Activated naive CD8-positive, alpha-beta T cell treated with anti-CD3 and anti-CD28 coated beads, Interleukin-2, amount 50 U/mL, for 24 hours (primary cell): ENCODE measurements around the gene IGSF23.
"Not testable (repeated sequence)": the region's sequence is repeated elsewhere in the genome, so short reads cannot be mapped to it uniquely, and the experiment has no call there.

ENCODE experiments used
- ATAC-seq: fragments of 150-1000 bp; cut with Tn5 transposase; one replicate; pipeline ENCODE4 v1.10.0; 2021
- DNase-seq: peaks from one replicate; pipeline ENCODE4 v3.0.0; 2021
- H3K27ac Mint-ChIP-seq: one replicate; pipeline ENCODE4 v1.8.0; 2021; ENCODE audit warnings: mild to moderate bottlenecking, mixed read lengths
- H3K27me3 Mint-ChIP-seq: one replicate; pipeline ENCODE4 v1.8.0; 2021; ENCODE audit warnings: mixed read lengths
- H3K36me3 Mint-ChIP-seq: one replicate; pipeline ENCODE4 v1.8.0; 2021; ENCODE audit warnings: low read depth, mixed read lengths
- H3K4me1 Mint-ChIP-seq: one replicate; pipeline ENCODE4 v1.8.0; 2021; ENCODE audit warnings: mixed read lengths
- H3K4me3 Mint-ChIP-seq: one replicate; pipeline ENCODE4 v1.8.0; 2021; ENCODE audit warnings: mild to moderate bottlenecking, moderate library complexity, mixed read lengths
- H3K9me3 Mint-ChIP-seq: one replicate; pipeline ENCODE4 v1.8.0; 2021; ENCODE audit warnings: mixed read lengths

Gene IGSF23

GRCh38 chr19:44579663-44580365 lies 33.5 kb upstream of the IGSF23 start:
- DNase-seq (no peak), ATAC-seq (no peak)
- Mint-ChIP-seq H3K9me3 (no peaks in the 10 kb centered on the region), H3K4me1 (no peaks in the 10 kb centered on the region), H3K36me3 (no peaks in the 10 kb centered on the region), H3K27ac (no peak overlapping the region), H3K4me3 (no peak overlapping the region), H3K27me3 (peaks cover 5% of the 10 kb centered on the region)

- H3K9me3 Mint-ChIP-seq = no peaks in the 10 kb centered on the region
- H3K36me3 Mint-ChIP-seq = no peaks in the 10 kb centered on the region
- H3K4me3 Mint-ChIP-seq = no peak overlapping the region
- no peaks in the 10 kb centered on the region for H3K4me1 Mint-ChIP-seq
- peaks cover 5% of the 10 kb centered on the region for H3K27me3 Mint-ChIP-seq
- no peak for DNase-seq
- H3K27ac Mint-ChIP-seq = no peak overlapping the region
- ATAC-seq = no peak
Measured at GRCh38 chr19:44580366-44580895, 32.9 kb upstream of the IGSF23 start.

GRCh38 chr19:44581288-44581687 lies 32.1 kb upstream of the IGSF23 start:
- no peak for DNase-seq
- no peaks in the 10 kb centered on the region for H3K9me3 Mint-ChIP-seq
- no peak overlapping the region for H3K4me3 Mint-ChIP-seq
- no peak overlapping the region for H3K27ac Mint-ChIP-seq
- H3K4me1 Mint-ChIP-seq = no peaks in the 10 kb centered on the region
- peaks cover 5% of the 10 kb centered on the region for H3K27me3 Mint-ChIP-seq
- no peak for ATAC-seq
- H3K36me3 Mint-ChIP-seq = no peaks in the 10 kb centered on the region

- Mint-ChIP-seq H3K27me3 (peaks cover 5% of the 10 kb centered on the region), H3K9me3 (peaks cover 11% of the 10 kb centered on the region), H3K4me3 (no peak overlapping the region), H3K4me1 (peaks cover 6% of the 10 kb centered on the region), H3K36me3 (no peaks in the 10 kb centered on the region), H3K27ac (no peak overlapping the region)
- DNase-seq = peak; percentile 47
- no peak for ATAC-seq
Measured at GRCh38 chr19:44582581-44583265, 30.6 kb upstream of the IGSF23 start.

- Mint-ChIP-seq H3K4me1 (peaks cover 16% of the 10 kb centered on the region), H3K27ac (no peak overlapping the region), H3K27me3 (peaks cover 7% of the 10 kb centered on the region), H3K36me3 (no peaks in the 10 kb centered on the region), H3K4me3 (no peak overlapping the region), H3K9me3 (peaks cover 11% of the 10 kb centered on the region)
- DNase-seq (no peak), ATAC-seq (no peak)
Measured at GRCh38 chr19:44585371-44586133, 27.8 kb upstream of the IGSF23 start.

- ATAC-seq (peak; percentile 75), DNase-seq (peak; percentile 14)
- peaks cover 11% of the 10 kb centered on the region for H3K9me3 Mint-ChIP-seq
- peak overlapping the region; percentile 72 for H3K27ac Mint-ChIP-seq
- H3K4me1 Mint-ChIP-seq = peaks cover 16% of the 10 kb centered on the region
- H3K36me3 Mint-ChIP-seq = no peaks in the 10 kb centered on the region
- H3K27me3 Mint-ChIP-seq = peaks cover 1% of the 10 kb centered on the region
- H3K4me3 Mint-ChIP-seq = no peak overlapping the region
Measured at GRCh38 chr19:44587963-44588770, 25.2 kb upstream of the IGSF23 start.

GRCh38 chr19:44588771-44589112 lies 24.6 kb upstream of the IGSF23 start:
- Mint-ChIP-seq H3K27ac (peak overlapping the region; percentile 72), H3K9me3 (peaks cover 11% of the 10 kb centered on the region), H3K36me3 (no peaks in the 10 kb centered on the region), H3K27me3 (peaks cover 1% of the 10 kb centered on the region), H3K4me1 (peaks cover 16% of the 10 kb centered on the region), H3K4me3 (no peak overlapping the region)
- no peak for ATAC-seq
- DNase-seq = no peak

GRCh38 chr19:44590245-44591059 lies 22.9 kb upstream of the IGSF23 start:
- H3K36me3 Mint-ChIP-seq = no peaks in the 10 kb centered on the region
- peaks cover 5% of the 10 kb centered on the region for H3K27me3 Mint-ChIP-seq
- peaks cover 11% of the 10 kb centered on the region for H3K9me3 Mint-ChIP-seq
- H3K27ac Mint-ChIP-seq = no peak overlapping the region
- H3K4me3 Mint-ChIP-seq = no peak overlapping the region
- peaks cover 16% of the 10 kb centered on the region for H3K4me1 Mint-ChIP-seq
- ATAC-seq = no peak
- no peak for DNase-seq

GRCh38 chr19:44591340-44591993 lies 21.9 kb upstream of the IGSF23 start:
- not testable (repeated sequence) for H3K4me3 Mint-ChIP-seq

GRCh38 chr19:44592451-44592890 lies 20.9 kb upstream of the IGSF23 start:
- Mint-ChIP-seq H3K4me3 (no peak overlapping the region), H3K9me3 (peaks cover 5% of the 10 kb centered on the region), H3K27ac (no peak overlapping the region), H3K4me1 (peaks cover 12% of the 10 kb centered on the region), H3K27me3 (peaks cover 14% of the 10 kb centered on the region), H3K36me3 (no peaks in the 10 kb centered on the region)
- DNase-seq = no peak
- no peak for ATAC-seq

More at GRCh38 chr19:44591340-44591993, 21.9 kb upstream of the IGSF23 start:
- ATAC-seq, H3K27ac Mint-ChIP-seq, DNase-seq, H3K27me3 Mint-ChIP-seq, H3K36me3 Mint-ChIP-seq: not testable (repeated sequence)
- peaks cover 10% of the 10 kb centered on the region for H3K9me3 Mint-ChIP-seq
- H3K4me1 Mint-ChIP-seq = peaks cover 16% of the 10 kb centered on the region

- peaks cover 3% of the 10 kb centered on the region for H3K9me3 Mint-ChIP-seq
- no peak overlapping the region for H3K27ac Mint-ChIP-seq
- H3K36me3 Mint-ChIP-seq = no peaks in the 10 kb centered on the region
- peaks cover 6% of the 10 kb centered on the region for H3K4me1 Mint-ChIP-seq
- ATAC-seq = no peak
- H3K27me3 Mint-ChIP-seq = peaks cover 16% of the 10 kb centered on the region
- H3K4me3 Mint-ChIP-seq = no peak overlapping the region
- DNase-seq = no peak
Measured at GRCh38 chr19:44593294-44593693, 20.1 kb upstream of the IGSF23 start.

GRCh38 chr19:44593866-44594266 lies 19.5 kb upstream of the IGSF23 start:
- H3K4me1 Mint-ChIP-seq, H3K9me3 Mint-ChIP-seq, H3K36me3 Mint-ChIP-seq, DNase-seq, H3K27ac Mint-ChIP-seq, H3K4me3 Mint-ChIP-seq, ATAC-seq: not testable (repeated sequence)
- peaks cover 14% of the 10 kb centered on the region for H3K27me3 Mint-ChIP-seq
